ENCODE measurements around the gene SURF6.

The SURF6 gene

GRCh38 chr9:133367778-133368177 lies 31.8 kb upstream of the SURF6 start:
- Histone ChIP-seq H3K27me3 (ENCODE audit: control insufficient read depth, insufficient read depth, low read length) (no peaks in the 10 kb centered on the region), H3K27ac (ENCODE audit: low read depth, low read length) (no peak overlapping the region), H3K36me3 (ENCODE audit: control insufficient read depth, insufficient read depth, low read length) (peaks cover 91% of the 10 kb centered on the region)

GRCh38 chr9:133367221-133367620 lies 31.2 kb upstream of the SURF6 start:
- no peaks in the 10 kb centered on the region for H3K27me3 ChIP-seq (ENCODE audit: control insufficient read depth, insufficient read depth, low read length)
- H3K9ac ChIP-seq (ENCODE audit: low read depth, low read length): no peak overlapping the region
- peaks cover 91% of the 10 kb centered on the region for H3K36me3 ChIP-seq (ENCODE audit: control insufficient read depth, insufficient read depth, low read length)
- H3K27ac ChIP-seq (ENCODE audit: low read depth, low read length): no peak overlapping the region
- no peaks in the 10 kb centered on the region for H3K4me1 ChIP-seq (ENCODE audit: control insufficient read depth, insufficient read depth, low read length)
- no peak overlapping the region for H3K4me3 ChIP-seq (ENCODE audit: low read depth, low read length)
- H3K9me3 ChIP-seq (ENCODE audit: control insufficient read depth, insufficient read depth, low read length): no peaks in the 10 kb centered on the region

More at GRCh38 chr9:133367778-133368177, 31.8 kb upstream of the SURF6 start:
- H3K4me3 ChIP-seq (ENCODE audit: low read depth, low read length): no peak overlapping the region
- no peaks in the 10 kb centered on the region for H3K9me3 ChIP-seq (ENCODE audit: control insufficient read depth, insufficient read depth, low read length)
- no peaks in the 10 kb centered on the region for H3K4me1 ChIP-seq (ENCODE audit: control insufficient read depth, insufficient read depth, low read length)
- H3K9ac ChIP-seq (ENCODE audit: low read depth, low read length): no peak overlapping the region

GRCh38 chr9:133366435-133366834 lies 30.4 kb upstream of the SURF6 start:
- no peak overlapping the region for H3K4me3 ChIP-seq (ENCODE audit: low read depth, low read length)
- no peaks in the 10 kb centered on the region for H3K27me3 ChIP-seq (ENCODE audit: control insufficient read depth, insufficient read depth, low read length)
- H3K36me3 ChIP-seq (ENCODE audit: control insufficient read depth, insufficient read depth, low read length): peaks cover 92% of the 10 kb centered on the region
- no peak overlapping the region for H3K27ac ChIP-seq (ENCODE audit: low read depth, low read length)
- H3K9ac ChIP-seq (ENCODE audit: low read depth, low read length): no peak overlapping the region
- H3K4me1 ChIP-seq (ENCODE audit: control insufficient read depth, insufficient read depth, low read length): no peaks in the 10 kb centered on the region
- no peaks in the 10 kb centered on the region for H3K9me3 ChIP-seq (ENCODE audit: control insufficient read depth, insufficient read depth, low read length)

- Histone ChIP-seq H3K9me3 (ENCODE audit: control insufficient read depth, insufficient read depth, low read length) (no peaks in the 10 kb centered on the region), H3K9ac (ENCODE audit: low read depth, low read length) (no peak overlapping the region), H3K36me3 (ENCODE audit: control insufficient read depth, insufficient read depth, low read length) (peaks cover 95% of the 10 kb centered on the region), H3K27me3 (ENCODE audit: control insufficient read depth, insufficient read depth, low read length) (no peaks in the 10 kb centered on the region), H3K4me3 (ENCODE audit: low read depth, low read length) (no peak overlapping the region), H3K27ac (ENCODE audit: low read depth, low read length) (no peak overlapping the region), H3K4me1 (ENCODE audit: control insufficient read depth, insufficient read depth, low read length) (peaks cover 2% of the 10 kb centered on the region; the same call in 1 of the 2 replicates)
These were observed 26.5 kb upstream of the SURF6 start for GRCh38 chr9:133362359-133363044.

- peaks cover 87% of the 10 kb centered on the region for H3K36me3 ChIP-seq (ENCODE audit: control insufficient read depth, insufficient read depth, low read length)
- H3K4me1 ChIP-seq (ENCODE audit: control insufficient read depth, insufficient read depth, low read length): peaks cover 6% of the 10 kb centered on the region; the same call in 1 of the 2 replicates
- no peak overlapping the region for H3K4me3 ChIP-seq (ENCODE audit: low read depth, low read length)
- no peak overlapping the region for H3K9ac ChIP-seq (ENCODE audit: low read depth, low read length)
- H3K9me3 ChIP-seq (ENCODE audit: control insufficient read depth, insufficient read depth, low read length): no peaks in the 10 kb centered on the region
- H3K27ac ChIP-seq (ENCODE audit: low read depth, low read length): no peak overlapping the region
- H3K27me3 ChIP-seq (ENCODE audit: control insufficient read depth, insufficient read depth, low read length): no peaks in the 10 kb centered on the region
These were observed 25.6 kb upstream of the SURF6 start for GRCh38 chr9:133361507-133362092.

DNA sequence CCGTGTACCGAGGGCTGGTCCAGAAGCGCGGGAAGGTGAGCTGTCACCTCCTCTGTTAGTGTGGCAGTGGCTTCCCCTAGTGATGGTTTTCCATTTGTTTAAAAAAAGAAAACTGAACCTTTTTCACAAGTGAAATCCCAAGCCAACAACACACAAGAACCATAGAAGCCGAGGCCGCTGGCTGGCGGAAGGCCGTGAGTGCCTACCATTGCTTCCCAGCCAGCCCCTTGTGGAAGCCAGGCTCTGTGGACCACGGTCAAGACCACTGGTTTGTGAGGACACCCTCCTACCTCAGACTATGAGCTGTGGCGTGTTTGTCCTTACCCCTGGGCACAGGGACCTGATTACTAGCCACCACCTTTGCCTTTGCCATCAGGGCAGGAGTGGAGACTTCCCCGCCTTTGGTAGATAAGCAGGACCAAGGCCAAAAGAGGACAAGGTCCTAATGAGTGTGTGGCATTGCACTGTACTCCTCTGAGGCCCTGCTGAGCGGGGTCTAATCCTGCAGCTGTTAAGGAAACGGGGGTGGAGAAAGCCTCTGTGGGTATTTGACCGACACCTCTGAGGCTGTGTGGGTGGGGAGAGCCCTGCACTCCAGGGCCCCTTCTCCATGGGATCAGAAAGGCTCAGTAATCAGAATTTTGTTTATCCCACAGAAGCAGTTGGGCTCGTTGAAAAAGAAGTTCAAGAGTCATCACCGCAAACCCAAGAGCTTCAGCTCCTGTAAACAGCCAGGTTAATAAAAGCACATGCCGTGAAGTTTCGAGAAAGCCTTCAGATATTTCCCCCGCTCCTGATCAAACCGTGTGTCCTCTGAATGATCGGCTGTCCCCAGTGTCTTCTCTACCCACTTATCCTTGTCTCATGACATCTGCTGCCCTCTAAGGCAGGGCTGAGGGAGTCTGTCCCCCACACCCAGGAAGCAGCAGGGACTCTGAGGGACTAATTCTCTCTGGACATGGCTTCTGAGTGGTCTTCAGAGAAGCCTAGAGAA lies 24.7 kb upstream of the SURF6 start:
- H3K4me1 ChIP-seq (ENCODE audit: control insufficient read depth, insufficient read depth, low read length): peaks cover 6% of the 10 kb centered on the region; the same call in 1 of the 2 replicates
- no peak overlapping the region for H3K4me3 ChIP-seq (ENCODE audit: low read depth, low read length)
- no peaks in the 10 kb centered on the region for H3K27me3 ChIP-seq (ENCODE audit: control insufficient read depth, insufficient read depth, low read length)
- H3K9ac ChIP-seq (ENCODE audit: low read depth, low read length): no peak overlapping the region
- no peak overlapping the region for H3K27ac ChIP-seq (ENCODE audit: low read depth, low read length)
- no peaks in the 10 kb centered on the region for H3K9me3 ChIP-seq (ENCODE audit: control insufficient read depth, insufficient read depth, low read length)
- peaks cover 78% of the 10 kb centered on the region for H3K36me3 ChIP-seq (ENCODE audit: control insufficient read depth, insufficient read depth, low read length)

- no peak overlapping the region for H3K27ac ChIP-seq (ENCODE audit: low read depth, low read length)
- H3K9me3 ChIP-seq (ENCODE audit: control insufficient read depth, insufficient read depth, low read length): no peaks in the 10 kb centered on the region
- no peaks in the 10 kb centered on the region for H3K27me3 ChIP-seq (ENCODE audit: control insufficient read depth, insufficient read depth, low read length)
- H3K4me3 ChIP-seq (ENCODE audit: low read depth, low read length): no peak overlapping the region
- H3K36me3 ChIP-seq (ENCODE audit: control insufficient read depth, insufficient read depth, low read length): peaks cover 69% of the 10 kb centered on the region
- H3K9ac ChIP-seq (ENCODE audit: low read depth, low read length): no peak overlapping the region
- peaks cover 6% of the 10 kb centered on the region; the same call in 1 of the 2 replicates for H3K4me1 ChIP-seq (ENCODE audit: control insufficient read depth, insufficient read depth, low read length)
These were observed 23.6 kb upstream of the SURF6 start for GRCh38 chr9:133359399-133360175.

- Histone ChIP-seq H3K27ac (ENCODE audit: low read depth, low read length) (no peak overlapping the region), H3K27me3 (ENCODE audit: control insufficient read depth, insufficient read depth, low read length) (no peaks in the 10 kb centered on the region), H3K9me3 (ENCODE audit: control insufficient read depth, insufficient read depth, low read length) (no peaks in the 10 kb centered on the region), H3K9ac (ENCODE audit: low read depth, low read length) (peak overlapping the region; percentile 3; the same call in 1 of the 2 replicates), H3K36me3 (ENCODE audit: control insufficient read depth, insufficient read depth, low read length) (peaks cover 70% of the 10 kb centered on the region), H3K4me1 (ENCODE audit: control insufficient read depth, insufficient read depth, low read length) (peaks cover 6% of the 10 kb centered on the region; the same call in 1 of the 2 replicates), H3K4me3 (ENCODE audit: low read depth, low read length) (peak overlapping the region; percentile 90; the same call in 1 of the 2 replicates)
These were observed 21.7 kb upstream of the SURF6 start for GRCh38 chr9:133357656-133358055.

DNA sequence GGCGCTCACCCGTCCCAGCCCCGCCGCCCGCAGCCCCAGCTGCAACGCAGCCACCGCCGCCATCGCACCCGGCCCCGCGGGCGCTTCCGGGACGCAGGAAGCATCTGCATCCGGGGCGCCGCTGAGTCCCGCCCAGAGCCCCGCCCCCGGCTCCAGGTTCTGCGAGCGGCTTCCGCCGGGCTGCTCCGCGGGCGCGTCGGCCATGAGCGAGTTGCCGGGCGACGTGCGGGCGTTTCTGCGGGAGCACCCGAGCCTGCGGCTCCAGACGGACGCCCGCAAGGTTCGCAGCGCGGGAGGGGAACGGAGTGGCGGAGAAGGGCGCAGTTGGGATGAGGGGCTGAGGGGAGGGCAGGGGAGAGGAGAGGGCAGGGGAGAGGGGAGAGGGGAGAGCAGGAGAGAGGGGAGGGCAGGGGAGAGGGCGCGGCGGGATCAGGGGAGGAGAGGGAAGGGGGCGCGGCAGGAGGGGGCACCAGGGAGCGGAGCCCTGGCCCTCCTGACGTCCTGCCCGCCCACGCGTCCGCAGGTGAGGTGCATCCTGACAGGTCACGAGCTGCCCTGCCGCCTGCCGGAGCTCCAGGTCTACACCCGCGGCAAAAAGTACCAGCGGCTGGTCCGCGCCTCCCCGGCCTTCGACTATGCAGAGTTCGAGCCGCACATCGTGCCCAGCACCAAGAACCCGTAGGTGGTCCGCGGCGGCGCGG lies 20.6 kb upstream of the SURF6 start, which contains the start of the genes SURF1 and SURF2:
TSS of gene SURF1 (minus strand) at position 97 of the 701 bp plus-strand sequence. CDS start at position 63, 34 bp downstream.
TSS of gene SURF2 (plus strand) at position 160 of the 701 bp plus-strand sequence. CDS start at position 203, 43 bp downstream.
- Histone ChIP-seq H3K27me3 (ENCODE audit: control insufficient read depth, insufficient read depth, low read length) (no peaks in the 10 kb centered on the region), H3K36me3 (ENCODE audit: control insufficient read depth, insufficient read depth, low read length) (peaks cover 70% of the 10 kb centered on the region), H3K4me1 (ENCODE audit: control insufficient read depth, insufficient read depth, low read length) (peaks cover 6% of the 10 kb centered on the region; the same call in 1 of the 2 replicates), H3K9ac (ENCODE audit: low read depth, low read length) (peak within 1 kb of the TSS; percentile 72), H3K9me3 (ENCODE audit: control insufficient read depth, insufficient read depth, low read length) (no peaks in the 10 kb centered on the region), H3K27ac (ENCODE audit: low read depth, low read length) (peak within 1 kb of the TSS; percentile 61), H3K4me3 (ENCODE audit: low read depth, low read length) (peak within 1 kb of the TSS; percentile 90)

Measured in HUES48 (cell line).